Adrenal gland (tissue), 12 donors: ENCODE measurements around the gene PEX14. TPM values are rescaled to one million over a fixed set of nuclear protein-coding genes. Genes with fewer than 3 reads are reported as not detected.

Experiments
- DNase-seq, 7 donors: peaks; one replicate each; pipeline ENCODE4 v3.0.0-alpha.2; 2019 to 2020
- H3K27ac ChIP-seq, 5 donors: fragments of 200-600 bp; sonication (generic) in 4 of 5; 1 replicate in 3 of 5; 2 replicates in 2 of 5; pipeline versions ENCODE4 v1.5.1 to v1.8.0; 2016 to 2020; ENCODE audit warnings: mild to moderate bottlenecking in 1 of 5
- H3K27me3 ChIP-seq: fragments of 200-600 bp; 2 replicates; pipeline ENCODE4 v1.8.0; 2021
- H3K36me3 ChIP-seq, 2 donors: fragments of 200-600 bp; replicated peaks in 1 of 2; 1 replicate in 1 of 2; 2 replicates in 1 of 2; pipeline versions ENCODE4 v1.5.1 to v1.8.0; 2018 to 2022
- H3K4me1 ChIP-seq, 2 donors: fragments of 200-600 bp; replicated peaks in 1 of 2; 1 replicate in 1 of 2; 2 replicates in 1 of 2; pipeline versions ENCODE4 v1.5.1 to v1.8.0; 2018 to 2021
- H3K4me3 ChIP-seq, 4 donors: fragments of 200-600 bp; sonication (generic) in 3 of 4; one replicate each; pipeline ENCODE4 v1.5.1; 2016 to 2018
- H3K9me3 ChIP-seq, 3 donors: fragments of 200-600 bp; sonication (generic) in 1 of 3; replicated peaks in 1 of 3; 1 replicate in 2 of 3; 2 replicates in 1 of 3; pipeline versions ENCODE4 v1.5.1 to v1.8.0; 2016 to 2021
- POLR2A ChIP-seq, 2 donors: fragments of 450-650 bp; IDR thresholded peaks; one replicate each; pipeline ENCODE4 v1.6.1; 2017; ENCODE audit warnings: antibody characterized with exemption in 2 of 2, mild to moderate bottlenecking in 2 of 2, moderate library complexity in 1 of 2
- WGBS, 4 donors: extraction: QIAGEN DNeasy Blood & Tissue Kit in 2 of 4; methylation state at CpG; one replicate each; pipeline versions ENCODE4 v1.1.5 to v1.1.7; 2013 to 2017; 5-methylcytosine and 5-hydroxymethylcytosine counted together
- intact Hi-C, 2 donors: fragments of 100-400 bp; cut with DNase I; formaldehyde crosslinking; loops; one replicate each; pipeline versions ENCODE4 v1.14.1 to v1.15.0; 2022 to 2023
- polyA plus RNA-seq, 3 donors: library from polyadenylated mRNA; stranded (reverse); fragments of 200-250 nt in 2 of 3; fragments of 350-450 nt in 1 of 3; fragmentation: Illumina TruSeq in 1 of 3; extraction: RNeasy Lipid Tissue Mini Kit (QIAGEN cat#74804) in 1 of 3; gene quantifications; one replicate each; pipeline ENCODE4 v1.2.3, GENCODE V29; 2013 to 2014
- total RNA-seq, 9 donors: library from RNA; depleted of rRNA in 4 of 9; stranded (reverse); fragments of >200 nt in 4 of 9; fragments of 120-200 nt in 1 of 9; fragmentation: NEBNext Ultra II Directional in 1 of 9; extraction: Animal tissue kit (Norgen Biotek cat#: 25700) in 1 of 9; gene quantifications; one replicate each; pipeline versions ENCODE4 v1.1.0 to v1.2.4, GENCODE V29; 2013 to 2023
- TF ChIP-seq, protein P1 (sequence below), 6 experiments: fragments of 450-650 bp in 4 of 6; fragments of 200-600 bp in 2 of 6; sonication (generic) in 1 of 6; IDR thresholded peaks; 1 replicate in 5 of 6; 2 replicates in 1 of 6; pipeline versions ENCODE4 v1.5.1 to v1.8.0; 2016 to 2021; ENCODE audit warnings: antibody characterized with exemption in 6 of 6, mild to moderate bottlenecking in 2 of 6, moderate library complexity in 1 of 6
- donor health status: healthy with polysubstance abuse.
- donor health status: Bipolar disorder and iron deficiency.
- donor health status: DM: yes; HTN: yes; CAD: no.
- donor health status: DM: no; HTN: no; CAD: no.
- donor health status: DM: no; HTN: no; CAD: no.
- donor health status: DM: yes; HTN: yes; CAD: no.

The PEX14 gene
- total and polyA plus RNA-seq, 12 donors: 9.7 to 23.9 (median 18.1) TPM

DNA sequence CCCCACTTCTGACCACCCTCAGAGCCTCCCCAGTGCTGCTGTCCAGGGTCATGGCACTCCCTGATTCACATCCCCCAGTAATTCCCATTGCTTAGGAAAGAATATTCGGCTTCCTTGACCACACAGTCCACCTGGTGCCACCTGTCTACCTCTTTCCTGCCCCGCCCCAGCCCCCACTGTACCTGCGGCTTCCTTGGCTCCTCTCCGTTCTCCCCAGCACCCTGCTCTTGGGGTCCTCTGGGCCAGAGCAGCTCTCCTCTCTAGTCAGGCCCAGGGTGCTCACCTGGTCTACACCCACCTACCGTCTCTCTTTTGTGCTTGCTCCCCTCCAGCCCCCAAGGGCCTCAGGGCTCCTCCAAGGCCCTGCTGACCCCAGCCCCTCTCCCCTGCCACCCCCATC is 142.6 kb downstream of the PEX14 start:
- WGBS, 4 donors: 96 to 99% (median 97%) methylated on average over 5 of the region's 5 CpGs
- DNase-seq: no peak

DNA sequence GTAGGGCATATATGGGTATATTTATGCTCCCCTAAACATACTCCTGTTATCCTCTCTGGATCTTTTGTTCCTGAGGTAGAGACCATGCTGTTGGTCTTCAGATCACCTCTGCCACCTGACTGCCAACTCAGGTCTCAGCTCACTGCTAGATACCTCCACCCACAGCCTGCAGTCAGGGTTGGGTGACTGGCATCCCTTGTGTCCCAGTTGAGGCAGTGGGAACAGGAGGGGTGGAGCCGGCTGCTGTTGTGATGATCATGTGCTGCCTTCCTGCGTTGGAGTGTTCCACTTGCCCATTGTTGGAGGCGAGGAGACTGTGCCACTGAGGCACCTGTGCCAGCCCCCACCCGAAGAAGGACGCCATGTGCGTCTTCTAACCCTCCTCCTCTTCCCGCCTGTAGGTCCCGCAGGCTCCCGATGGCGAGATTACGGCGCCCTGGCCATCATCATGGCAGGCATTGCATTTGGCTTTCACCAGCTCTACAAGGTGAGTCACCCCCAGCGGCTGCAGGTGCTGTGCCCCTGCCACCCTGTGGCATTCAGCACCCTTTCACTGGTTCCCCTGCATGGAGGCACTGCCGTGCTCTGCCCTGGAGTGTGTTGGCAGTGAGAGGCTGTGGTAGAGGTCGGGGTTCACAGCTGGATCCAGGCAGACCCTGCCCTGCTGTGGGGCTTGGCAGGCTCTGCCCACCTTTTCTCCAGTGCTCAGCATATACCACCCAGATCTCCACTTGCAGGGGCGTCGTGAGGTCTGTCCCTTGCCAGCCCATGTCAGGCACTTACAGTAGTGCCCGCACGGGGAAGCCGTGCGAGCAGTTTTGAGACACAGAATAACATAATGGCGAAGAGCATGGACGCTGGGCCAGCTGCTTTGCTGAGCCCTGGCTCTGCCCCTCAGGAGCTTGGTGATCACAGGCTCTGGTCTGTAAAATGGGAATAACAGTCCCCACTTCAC is 143.5 kb downstream of the PEX14 start:
- no peak for DNase-seq
- 95 to 98% (median 96%) methylated on average over 11 to 23 of the region's 23 CpGs for WGBS, 4 donors
- Histone ChIP-seq H3K4me3 (no peak overlapping the region), H3K4me1 (no peaks in the 10 kb centered on the region), H3K27me3 (no peaks in the 10 kb centered on the region), H3K27ac (no peak overlapping the region), H3K36me3 (no peaks in the 10 kb centered on the region), H3K9me3 (no peaks in the 10 kb centered on the region)
- intact Hi-C loops: no loop called here
- TF ChIP-seq POLR2A (IDR thresholded peaks at IDR 0.05): no peak
- TF ChIP-seq, protein P1, sequence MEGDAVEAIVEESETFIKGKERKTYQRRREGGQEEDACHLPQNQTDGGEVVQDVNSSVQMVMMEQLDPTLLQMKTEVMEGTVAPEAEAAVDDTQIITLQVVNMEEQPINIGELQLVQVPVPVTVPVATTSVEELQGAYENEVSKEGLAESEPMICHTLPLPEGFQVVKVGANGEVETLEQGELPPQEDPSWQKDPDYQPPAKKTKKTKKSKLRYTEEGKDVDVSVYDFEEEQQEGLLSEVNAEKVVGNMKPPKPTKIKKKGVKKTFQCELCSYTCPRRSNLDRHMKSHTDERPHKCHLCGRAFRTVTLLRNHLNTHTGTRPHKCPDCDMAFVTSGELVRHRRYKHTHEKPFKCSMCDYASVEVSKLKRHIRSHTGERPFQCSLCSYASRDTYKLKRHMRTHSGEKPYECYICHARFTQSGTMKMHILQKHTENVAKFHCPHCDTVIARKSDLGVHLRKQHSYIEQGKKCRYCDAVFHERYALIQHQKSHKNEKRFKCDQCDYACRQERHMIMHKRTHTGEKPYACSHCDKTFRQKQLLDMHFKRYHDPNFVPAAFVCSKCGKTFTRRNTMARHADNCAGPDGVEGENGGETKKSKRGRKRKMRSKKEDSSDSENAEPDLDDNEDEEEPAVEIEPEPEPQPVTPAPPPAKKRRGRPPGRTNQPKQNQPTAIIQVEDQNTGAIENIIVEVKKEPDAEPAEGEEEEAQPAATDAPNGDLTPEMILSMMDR (IDR thresholded peaks at IDR 0.05): no peak

More for the DNA sequence above, 142.6 kb downstream of the PEX14 start:
- Histone ChIP-seq H3K36me3 (no peaks in the 10 kb centered on the region), H3K9me3 (no peaks in the 10 kb centered on the region), H3K4me3 (no peak overlapping the region), H3K27me3 (no peaks in the 10 kb centered on the region), H3K27ac (no peak overlapping the region), H3K4me1 (no peaks in the 10 kb centered on the region)
- TF ChIP-seq, protein P1 (IDR thresholded peaks at IDR 0.05): no peak
- TF ChIP-seq POLR2A (IDR thresholded peaks at IDR 0.05): no peak
- intact Hi-C loops: no loop called here

DNA sequence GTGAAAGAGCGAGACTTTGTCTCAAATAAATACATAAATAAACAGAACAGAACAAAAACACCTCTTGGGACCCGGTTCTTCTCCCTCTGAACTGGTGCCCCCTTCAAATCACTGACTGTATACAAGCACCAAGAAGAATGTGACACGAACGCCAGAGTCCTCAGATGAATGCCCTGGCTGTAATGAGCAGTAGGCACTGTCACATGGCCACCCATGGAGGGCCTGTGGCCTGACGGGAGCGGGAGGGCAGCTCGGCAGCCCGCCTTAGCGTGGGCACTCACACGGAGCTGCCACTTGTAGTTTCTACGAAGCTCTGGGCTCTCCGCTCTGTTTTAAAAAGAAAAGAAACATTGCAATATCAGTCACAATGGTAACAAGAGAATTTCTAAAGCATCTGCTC is 146.0 kb downstream of the PEX14 start:
- Histone ChIP-seq H3K27ac (no peak overlapping the region), H3K9me3 (no peaks in the 10 kb centered on the region), H3K4me3 (no peak overlapping the region), H3K36me3 (peaks cover 0 to 14% of the 10 kb centered on the region in 2 donors), H3K4me1 (no peaks in the 10 kb centered on the region), H3K27me3 (no peaks in the 10 kb centered on the region)
- DNase-seq: no peak
- WGBS, 4 donors: 95 to 96% (median 95%) methylated on average over 9 to 12 of the region's 12 CpGs
- TF ChIP-seq, protein P1 (IDR thresholded peaks at IDR 0.05): no peak
- TF ChIP-seq POLR2A (IDR thresholded peaks at IDR 0.05): no peak
- intact Hi-C loops: no loop called here

DNA sequence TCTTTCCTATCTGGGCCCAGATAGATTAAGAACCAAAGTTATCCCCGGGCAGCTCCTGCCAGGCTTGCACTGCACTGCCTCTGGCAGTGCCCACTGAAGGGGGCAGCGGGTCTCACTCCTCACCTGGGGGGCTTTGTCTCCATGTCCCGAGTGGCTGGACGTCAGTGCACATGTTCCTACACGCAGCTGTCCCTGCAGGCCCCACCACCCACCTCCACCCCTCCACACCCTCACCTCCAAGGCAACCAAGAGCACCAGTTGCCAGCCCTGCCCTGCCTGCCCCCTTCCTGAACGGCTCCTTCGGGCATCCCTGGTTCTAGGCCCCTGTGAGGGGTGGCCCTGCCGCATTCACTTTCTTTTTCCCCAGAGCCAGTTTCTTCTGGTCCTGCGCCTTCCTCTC is 147.2 kb downstream of the PEX14 start:
- peaks cover 0 to 14% of the 10 kb centered on the region in 2 donors for H3K36me3 ChIP-seq
- intact Hi-C loops: no loop called here
- no peak for DNase-seq
- TF ChIP-seq, protein P1 (IDR thresholded peaks at IDR 0.05): no peak
- no peak for TF ChIP-seq POLR2A (IDR thresholded peaks at IDR 0.05)
- H3K4me1 ChIP-seq: no peaks in the 10 kb centered on the region
- H3K27me3 ChIP-seq: no peaks in the 10 kb centered on the region
- H3K9me3 ChIP-seq: no peaks in the 10 kb centered on the region
- WGBS, 4 donors: 87 to 94% (median 90%) methylated on average over 5 to 9 of the region's 9 CpGs
- H3K27ac ChIP-seq: no peak overlapping the region
- no peak overlapping the region for H3K4me3 ChIP-seq
